Fibroblast of lung (primary cell): ENCODE measurements around the gene EBF3. TPM values are rescaled to one million over a fixed set of nuclear protein-coding genes. Genes with fewer than 3 reads are reported as not detected.

Experiments used
- DNase-seq, 2 donors: peaks; one replicate each; pipeline versions ENCODE4 v3.0.0 to v3.0.0-alpha.2; 2010; ENCODE audit warnings: low read depth in 2 of 2
- H2AFZ ChIP-seq: 2 replicates; pipeline ENCODE4 v1.5.1; 2012; ENCODE audit warnings: low read length, control low read depth, inconsistent platforms
- H3K27ac ChIP-seq: 2 replicates; pipeline ENCODE4 v1.5.1; 2011; ENCODE audit warnings: low read length, control low read depth; ENCODE audit not compliant: insufficient read depth
- H3K27me3 ChIP-seq: 2 replicates; pipeline ENCODE4 v1.5.1; 2011; ENCODE audit warnings: mild to moderate bottlenecking, low read length; ENCODE audit not compliant: control insufficient read depth, insufficient read depth
- H3K36me3 ChIP-seq: 2 replicates; pipeline ENCODE4 v1.5.1; 2011; ENCODE audit warnings: low read length; ENCODE audit not compliant: control insufficient read depth, insufficient read depth
- H3K4me1 ChIP-seq: 2 replicates; pipeline ENCODE4 v1.5.1; 2011; ENCODE audit warnings: low read length; ENCODE audit not compliant: control insufficient read depth, insufficient read depth; ENCODE audit errors: extremely low read depth
- H3K4me2 ChIP-seq: 2 replicates; pipeline ENCODE4 v1.5.1; 2011; ENCODE audit warnings: low read length, control low read depth; ENCODE audit not compliant: insufficient read depth; ENCODE audit errors: extremely low read depth
- H3K4me3 ChIP-seq, 4 experiments: fragments of 200-600 bp in 1 of 4; sonication (generic) in 1 of 4; replicated peaks in 1 of 4; 2 replicates each; pipeline ENCODE4 v1.5.1; 2011 to 2016; ENCODE audit warnings: low read length in 4 of 4, low read depth in 3 of 4, mild to moderate bottlenecking in 3 of 4, control low read depth in 2 of 4, inconsistent platforms in 1 of 4, mixed read lengths in 1 of 4; ENCODE audit not compliant: insufficient read depth in 1 of 4; ENCODE audit errors: control extremely low read depth in 1 of 4
- H3K79me2 ChIP-seq: 2 replicates; pipeline ENCODE4 v1.5.1; 2012; ENCODE audit warnings: mild to moderate bottlenecking, low read length, inconsistent platforms; ENCODE audit not compliant: control insufficient read depth, insufficient read depth
- H3K9ac ChIP-seq: 2 replicates; pipeline ENCODE4 v1.5.1; 2011; ENCODE audit warnings: mild to moderate bottlenecking, low read length, control low read depth; ENCODE audit not compliant: insufficient read depth
- H3K9me3 ChIP-seq: 2 replicates; pipeline ENCODE4 v1.5.1; 2012; ENCODE audit warnings: low read depth, low read length; ENCODE audit not compliant: control insufficient read depth, insufficient read depth
- H4K20me1 ChIP-seq: 2 replicates; pipeline ENCODE4 v1.5.1; 2011; ENCODE audit warnings: low read length; ENCODE audit not compliant: control insufficient read depth, insufficient read depth; ENCODE audit errors: extremely low read depth
- CTCF ChIP-seq, 2 donors: IDR thresholded peaks in 1 of 2; conservative IDR thresholded peaks in 1 of 2; 1 replicate in 1 of 2; 2 replicates in 1 of 2; pipeline ENCODE4 v1.5.1; 2011 to 2012; ENCODE audit warnings: low read length in 2 of 2, control low read depth in 1 of 2, inconsistent platforms in 1 of 2, low read depth in 1 of 2, mild to moderate bottlenecking in 1 of 2
- EZH2 ChIP-seq: IDR thresholded peaks from 2 replicates; pipeline ENCODE4 v1.5.1; 2012; ENCODE audit warnings: low read length, control low read depth, mild to moderate bottlenecking; ENCODE audit errors: missing control alignments
- polyA plus RNA-seq, 2 donors: library from polyadenylated mRNA; depleted of rRNA in 1 of 2; stranded (reverse) in 1 of 2; unstranded in 1 of 2; fragments of >200 nt; gene quantifications; 2 replicates each; pipeline ENCODE4 v1.2.1, GENCODE V29; 2011 to 2012; ENCODE audit warnings: missing spikeins in 1 of 2
- total RNA-seq: library from RNA; depleted of rRNA; stranded (reverse); fragments of >200 nt; gene quantifications from 2 replicates; pipeline ENCODE4 v1.2.1, GENCODE V29; 2014

EBF3 gene
- total and polyA plus RNA-seq, 2 donors (not counting 1 experiment from before 2014, with no cell fraction given) = 0.12 to 0.17 TPM

- Histone ChIP-seq H3K4me3 (no peak overlapping the region), H3K4me2 (no peak overlapping the region), H2AFZ (no peak overlapping the region), H3K79me2 (no peaks in the 10 kb centered on the region), H3K4me1 (no peaks in the 10 kb centered on the region), H3K36me3 (no peaks in the 10 kb centered on the region), H3K9me3 (no peaks in the 10 kb centered on the region), H3K27ac (no peak overlapping the region), H3K27me3 (no peaks in the 10 kb centered on the region), H3K9ac (no peak overlapping the region), H4K20me1 (no peaks in the 10 kb centered on the region)
- no peak for DNase-seq
- no peak for TF ChIP-seq EZH2
Observed at GRCh38 chr10:129892548-129893052, 71.5 kb downstream of the EBF3 start.

GRCh38 chr10:129891806-129892205, 72.3 kb downstream of the EBF3 start:
- Histone ChIP-seq H3K4me1 (no peaks in the 10 kb centered on the region), H2AFZ (no peak overlapping the region), H3K4me3 (no peak overlapping the region), H3K79me2 (no peaks in the 10 kb centered on the region), H3K4me2 (no peak overlapping the region), H3K27ac (no peak overlapping the region), H4K20me1 (no peaks in the 10 kb centered on the region), H3K9ac (no peak overlapping the region), H3K9me3 (no peaks in the 10 kb centered on the region), H3K27me3 (no peaks in the 10 kb centered on the region), H3K36me3 (no peaks in the 10 kb centered on the region)
- TF ChIP-seq EZH2 (no peak), CTCF (conservative IDR thresholded peaks at IDR 0.05 in 1 of 2, IDR thresholded peaks at IDR 0.05 in 1 of 2; ENCODE audit: low read depth in 1 of 2, low read length in 2 of 2) (no peak)
- DNase-seq = no peak

- Histone ChIP-seq H3K4me1 (no peaks in the 10 kb centered on the region), H3K79me2 (no peaks in the 10 kb centered on the region), H3K4me3 (no peak overlapping the region), H2AFZ (no peak overlapping the region), H3K4me2 (no peak overlapping the region), H3K27me3 (no peaks in the 10 kb centered on the region), H3K27ac (no peak overlapping the region), H4K20me1 (no peaks in the 10 kb centered on the region), H3K36me3 (no peaks in the 10 kb centered on the region), H3K9ac (no peak overlapping the region), H3K9me3 (no peaks in the 10 kb centered on the region)
- no peak for TF ChIP-seq CTCF (conservative IDR thresholded peaks at IDR 0.05 in 1 of 2, IDR thresholded peaks at IDR 0.05 in 1 of 2; ENCODE audit: low read depth in 1 of 2, low read length in 2 of 2)
- no peak for TF ChIP-seq EZH2
- DNase-seq = no peak
Observed at GRCh38 chr10:129890170-129890569, 73.9 kb downstream of the EBF3 start.
